Neutrophil (primary cell): ENCODE measurements around the gene ITPR1.

Source experiments
- H3K27ac ChIP-seq: fragments of 200-600 bp; sonication (generic); 2 replicates; pipeline ENCODE4 v1.5.1; 2016; ENCODE audit warnings: mild to moderate bottlenecking, moderate library complexity
- H3K27me3 ChIP-seq: fragments of 200-600 bp; sonication (generic); 2 replicates; pipeline ENCODE4 v1.6.0; 2016; ENCODE audit warnings: mild to moderate bottlenecking
- H3K36me3 ChIP-seq: fragments of 200-600 bp; sonication (generic); 2 replicates; pipeline ENCODE4 v1.5.1; 2017
- H3K4me1 ChIP-seq, 2 experiments: fragments of 200-600 bp in 1 of 2; sonication (generic) in 1 of 2; 1 replicate in 1 of 2; 2 replicates in 1 of 2; pipeline versions ENCODE4 v1.5.1 to v1.6.1; 2013 to 2016; ENCODE audit warnings: low read depth in 1 of 2, low read length in 1 of 2, mild to moderate bottlenecking in 1 of 2, moderate library complexity in 1 of 2; ENCODE audit not compliant: control insufficient read depth in 1 of 2, insufficient read depth in 1 of 2
- H3K4me3 ChIP-seq, 2 experiments: fragments of 200-600 bp in 1 of 2; sonication (generic) in 1 of 2; 1 replicate in 1 of 2; 2 replicates in 1 of 2; pipeline ENCODE4 v1.5.1; 2013 to 2016; ENCODE audit warnings: low read depth in 1 of 2, low read length in 1 of 2, mild to moderate bottlenecking in 1 of 2, moderate library complexity in 1 of 2
- H3K9me3 ChIP-seq: fragments of 200-600 bp; sonication (generic); 2 replicates; pipeline ENCODE4 v1.5.1; 2016
- TF ChIP-seq, protein P1 (sequence below): fragments of 200-600 bp; sonication (generic); IDR thresholded peaks from 2 replicates; pipeline ENCODE4 v1.5.1; 2016; ENCODE audit warnings: antibody characterized with exemption

ITPR1 gene

DNA sequence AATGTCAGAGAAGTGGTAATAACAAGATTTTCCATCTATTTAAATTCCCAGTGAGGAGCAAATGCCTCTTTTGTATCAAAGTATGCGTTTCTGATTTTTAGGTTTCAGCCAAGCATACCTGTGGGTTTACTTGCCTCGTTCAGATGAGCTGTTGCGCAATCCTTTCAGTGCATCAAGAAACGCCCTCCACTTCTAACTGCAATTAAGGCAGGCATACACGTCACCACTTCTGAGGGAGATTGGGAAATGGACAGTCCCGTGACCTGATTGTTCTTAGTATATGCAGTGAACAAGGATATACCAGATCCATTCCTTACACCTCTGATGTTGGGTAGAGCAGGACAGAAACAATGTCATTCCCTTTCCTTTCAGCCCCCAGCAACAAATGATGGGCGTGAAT lies 219.0 kb downstream of the ITPR1 start:
- Histone ChIP-seq H3K27me3 (no peaks in the 10 kb centered on the region), H3K36me3 (no peaks in the 10 kb centered on the region), H3K27ac (no peak overlapping the region), H3K9me3 (no peaks in the 10 kb centered on the region), H3K4me3 (no peak overlapping the region), H3K4me1 (peaks cover 8 to 14% of the 10 kb centered on the region in 2 experiments)
- TF ChIP-seq, protein P1, sequence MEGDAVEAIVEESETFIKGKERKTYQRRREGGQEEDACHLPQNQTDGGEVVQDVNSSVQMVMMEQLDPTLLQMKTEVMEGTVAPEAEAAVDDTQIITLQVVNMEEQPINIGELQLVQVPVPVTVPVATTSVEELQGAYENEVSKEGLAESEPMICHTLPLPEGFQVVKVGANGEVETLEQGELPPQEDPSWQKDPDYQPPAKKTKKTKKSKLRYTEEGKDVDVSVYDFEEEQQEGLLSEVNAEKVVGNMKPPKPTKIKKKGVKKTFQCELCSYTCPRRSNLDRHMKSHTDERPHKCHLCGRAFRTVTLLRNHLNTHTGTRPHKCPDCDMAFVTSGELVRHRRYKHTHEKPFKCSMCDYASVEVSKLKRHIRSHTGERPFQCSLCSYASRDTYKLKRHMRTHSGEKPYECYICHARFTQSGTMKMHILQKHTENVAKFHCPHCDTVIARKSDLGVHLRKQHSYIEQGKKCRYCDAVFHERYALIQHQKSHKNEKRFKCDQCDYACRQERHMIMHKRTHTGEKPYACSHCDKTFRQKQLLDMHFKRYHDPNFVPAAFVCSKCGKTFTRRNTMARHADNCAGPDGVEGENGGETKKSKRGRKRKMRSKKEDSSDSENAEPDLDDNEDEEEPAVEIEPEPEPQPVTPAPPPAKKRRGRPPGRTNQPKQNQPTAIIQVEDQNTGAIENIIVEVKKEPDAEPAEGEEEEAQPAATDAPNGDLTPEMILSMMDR, result no peak

DNA sequence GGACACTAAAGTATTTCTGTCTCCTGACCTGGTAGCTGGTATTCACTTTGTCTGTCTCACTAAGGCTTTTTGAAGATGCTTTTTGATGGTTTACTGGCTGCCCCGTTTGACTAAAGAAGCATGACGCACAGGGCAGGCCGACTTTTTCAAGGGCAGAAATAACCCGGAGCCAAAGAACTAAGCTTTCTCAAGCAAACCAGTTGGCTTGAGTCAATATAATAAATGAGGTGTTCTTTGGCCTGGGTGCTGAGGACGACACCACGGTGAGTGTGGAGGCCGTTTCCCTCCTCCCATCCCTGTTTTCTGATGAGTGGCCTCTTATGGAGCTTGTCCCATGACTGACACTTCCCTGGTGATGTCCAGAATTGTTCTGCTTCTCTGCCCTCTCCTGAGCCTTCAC lies 220.9 kb downstream of the ITPR1 start:
- Histone ChIP-seq H3K27ac (no peak overlapping the region), H3K4me3 (no peak overlapping the region), H3K9me3 (no peaks in the 10 kb centered on the region), H3K36me3 (no peaks in the 10 kb centered on the region), H3K4me1 (peaks cover 8 to 11% of the 10 kb centered on the region in 2 experiments), H3K27me3 (no peaks in the 10 kb centered on the region)
- TF ChIP-seq, protein P1, result no peak

DNA sequence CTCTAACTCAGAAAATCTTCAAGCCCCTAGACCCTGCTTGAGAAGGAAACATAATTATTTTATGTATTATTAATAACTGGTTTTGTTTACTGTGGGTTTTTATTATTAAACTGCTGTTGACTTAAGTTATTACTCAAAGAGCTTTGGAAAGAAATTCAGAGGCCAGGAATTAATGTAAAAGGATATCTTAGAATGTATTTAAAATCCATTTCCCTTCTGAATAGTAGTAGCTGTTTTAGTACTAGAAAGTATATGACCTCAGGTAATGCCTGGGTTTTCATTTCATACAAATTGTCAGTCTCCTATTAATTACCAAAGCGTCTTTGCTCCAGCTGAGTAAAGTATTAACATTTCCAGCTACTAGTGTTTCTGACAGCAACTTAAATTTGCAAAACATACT lies 223.1 kb downstream of the ITPR1 start:
- Histone ChIP-seq H3K27me3 (no peaks in the 10 kb centered on the region), H3K9me3 (no peaks in the 10 kb centered on the region), H3K4me3 (no peak overlapping the region), H3K36me3 (no peaks in the 10 kb centered on the region), H3K4me1 (peaks cover 8 to 9% of the 10 kb centered on the region in 2 experiments), H3K27ac (no peak overlapping the region)
- TF ChIP-seq, protein P1, result no peak

DNA sequence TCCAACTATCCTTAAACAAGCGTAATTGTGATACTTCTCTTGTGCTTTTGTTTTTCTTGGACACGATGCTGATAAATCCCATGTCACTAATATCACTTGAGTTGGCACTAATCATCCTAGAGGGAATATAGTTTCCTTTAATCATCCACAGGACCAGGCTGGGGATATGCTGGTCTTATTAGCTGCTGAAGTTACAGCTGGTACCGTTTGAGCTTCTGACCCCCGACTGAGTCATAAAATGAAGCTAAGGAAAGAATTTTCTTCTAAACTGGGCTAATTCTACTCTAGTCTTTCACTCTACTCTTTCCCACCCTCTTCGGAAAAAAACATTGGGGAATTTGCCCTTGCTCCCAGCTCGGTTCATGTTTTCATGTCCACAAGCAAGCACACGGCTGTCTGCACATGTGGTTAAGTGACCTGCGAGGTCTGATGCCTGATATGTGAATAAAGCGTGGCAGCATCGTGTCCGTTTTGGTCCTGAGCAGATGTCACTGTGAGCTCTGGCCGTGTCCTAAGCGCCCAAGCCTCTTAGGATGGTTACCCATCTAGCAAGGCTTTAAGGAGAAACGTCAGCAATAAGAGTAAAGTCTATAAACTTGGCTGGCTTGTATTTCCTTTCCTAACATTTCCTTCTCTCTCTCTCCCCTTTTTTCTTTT lies 223.7 kb downstream of the ITPR1 start:
- no peaks in the 10 kb centered on the region for H3K36me3 ChIP-seq
- TF ChIP-seq, protein P1, result no peak
- H3K9me3 ChIP-seq, result no peaks in the 10 kb centered on the region
- H3K4me3 ChIP-seq, result no peak overlapping the region
- no peaks in the 10 kb centered on the region for H3K27me3 ChIP-seq
- H3K4me1 ChIP-seq, result peaks cover 4 to 6% of the 10 kb centered on the region in 2 experiments
- no peak overlapping the region for H3K27ac ChIP-seq

DNA sequence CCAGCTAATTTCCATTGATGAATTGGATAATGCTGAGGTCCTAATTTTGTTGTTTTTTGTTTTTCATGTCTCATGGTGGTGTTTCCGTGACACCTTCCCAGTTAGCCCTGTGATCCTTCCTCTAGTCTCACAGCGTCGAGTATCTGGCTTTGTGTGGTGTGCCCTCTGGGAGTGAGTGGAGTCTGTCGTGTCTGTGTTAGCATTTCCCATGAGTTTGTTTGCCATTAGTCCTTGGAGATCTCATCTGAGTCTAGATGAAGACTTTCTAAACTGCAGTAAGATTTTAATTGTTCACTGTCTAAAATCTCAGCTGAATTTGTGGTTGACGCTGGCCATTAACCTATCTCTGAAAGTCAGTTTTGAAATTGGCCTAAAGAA lies 224.2 kb downstream of the ITPR1 start:
- TF ChIP-seq, protein P1, result no peak
- no peaks in the 10 kb centered on the region for H3K27me3 ChIP-seq
- no peak overlapping the region for H3K4me3 ChIP-seq
- H3K36me3 ChIP-seq, result no peaks in the 10 kb centered on the region
- no peak overlapping the region for H3K27ac ChIP-seq
- H3K9me3 ChIP-seq, result no peaks in the 10 kb centered on the region
- H3K4me1 ChIP-seq, result peaks cover 0 to under 1% of the 10 kb centered on the region in 2 experiments
